ENCODE measurements around the gene CYP2E1. TPM values are rescaled to one million over a fixed set of nuclear protein-coding genes. Genes with fewer than 3 reads are reported as not detected.

The CYP2E1 gene
- total and polyA plus RNA-seq, 10 of the 15 experiments (the other 5 are each of a cell fraction or from before 2014, with no cell fraction given): 0.09 to 1.9 (median 0.28) TPM; not detected in 3

GRCh38 chr10:133557381-133557780 lies 30.2 kb downstream of the CYP2E1 start (continued):
- no peak for TF ChIP-seq POLR2AphosphoS5 (IDR thresholded peaks at IDR 0.05; ENCODE audit: low read length)
- TF ChIP-seq RELA (IDR thresholded peaks at IDR 0.05; ENCODE audit: borderline replicate concordance, partially characterized antibody): no peak
- no peak for TF ChIP-seq PML (IDR thresholded peaks at IDR 0.05; ENCODE audit: low read length)
- TF ChIP-seq IKZF2 (IDR thresholded peaks at IDR 0.05): no peak
- no peak for TF ChIP-seq BACH1 (IDR thresholded peaks at IDR 0.05; ENCODE audit: borderline replicate concordance)
- TF ChIP-seq NR2C2 (IDR thresholded peaks at IDR 0.05; ENCODE audit: borderline replicate concordance, control insufficient read depth, insufficient read length, low read depth): no peak
- no peak for TF ChIP-seq SUZ12 (IDR thresholded peaks at IDR 0.05; ENCODE audit: unreplicated experiment)
- no peak for TF ChIP-seq USF1 (IDR thresholded peaks at IDR 0.05; ENCODE audit: borderline replicate concordance, extremely low read length, insufficient read depth, low read depth, low read length)

GRCh38 chr10:133559216-133559615 lies 32.1 kb downstream of the CYP2E1 start:
- CTCF ChIA-PET: no interaction called here
- Histone ChIP-seq H3K79me2 (ENCODE audit: control insufficient read depth, insufficient read depth, low read length) (no peaks in the 10 kb centered on the region), H3K36me3 (ENCODE audit: control insufficient read depth in 2 of 2, insufficient read depth in 2 of 2, low read length in 1 of 2) (no peaks in the 10 kb centered on the region), H3K4me2 (ENCODE audit: control insufficient read depth, insufficient read depth) (no peak overlapping the region), H3K9ac (ENCODE audit: control insufficient read depth, insufficient read depth, low read length) (no peak overlapping the region), H3K27me3 (replicated peaks in 1 of 2; ENCODE audit: control insufficient read depth in 2 of 2, insufficient read depth in 2 of 2, low read length in 1 of 2) (no peaks in the 10 kb centered on the region; a peak in 1 of 4 replicates), H4K20me1 (ENCODE audit: control insufficient read depth, insufficient read depth) (no peaks in the 10 kb centered on the region), H3K27ac (ENCODE audit: control insufficient read depth, insufficient read depth) (no peak overlapping the region), H3K4me1 (ENCODE audit: control insufficient read depth, insufficient read depth, low read length) (no peaks in the 10 kb centered on the region), H3K9me3 (replicated peaks; ENCODE audit: control insufficient read depth, insufficient read depth, low read length) (no peaks in the 10 kb centered on the region; the same call in 2 of the 3 replicates), H2AFZ (ENCODE audit: control insufficient read depth, low read depth, low read length) (no peak overlapping the region), H3K4me3 (no peak overlapping the region)
- 35% methylated on average over 11 of the region's 11 CpGs for WGBS (ENCODE audit: insufficient coverage, insufficient replicate concordance, low lambda C conversion rate, missing lambda C conversion rate)
- RAD21 ChIA-PET (ENCODE audit: unreplicated experiment): no interaction called here
- ATAC-seq (no peak), DNase-seq (ENCODE audit: low read depth, low spot score) (no peak), FAIRE-seq (no peak)
- intact Hi-C loops (cut with micrococcal nuclease; ENCODE audit: unreplicated experiment): no loop called here
- TF ChIP-seq RAD21 (IDR thresholded peaks at IDR 0.05; ENCODE audit: insufficient read depth, low read depth, low read length) (no peak), ZBED1 (IDR thresholded peaks at IDR 0.05; ENCODE audit: borderline replicate concordance) (no peak), NFYA (IDR thresholded peaks at IDR 0.05; ENCODE audit: borderline replicate concordance, low read depth, low read length) (no peak), RAD51 (IDR thresholded peaks at IDR 0.05) (no peak), RUNX3 (IDR thresholded peaks at IDR 0.05; ENCODE audit: low read length) (no peak), BHLHE40 (IDR thresholded peaks at IDR 0.05; ENCODE audit: borderline replicate concordance in 1 of 2, low read depth in 2 of 2, low read length in 1 of 2) (no peak), HDAC2 (IDR thresholded peaks at IDR 0.05) (no peak), ATF2 (IDR thresholded peaks at IDR 0.05; ENCODE audit: low read length) (no peak), RCOR1 (conservative IDR thresholded peaks at IDR 0.05; ENCODE audit: low read depth, low read length) (no peak), SMARCA5 (IDR thresholded peaks at IDR 0.05) (no peak), ESRRA (IDR thresholded peaks at IDR 0.05; ENCODE audit: low read length) (no peak), SRF (IDR thresholded peaks at IDR 0.05; ENCODE audit: low read depth in 2 of 2, low read length in 2 of 2) (no peak), GABPA (IDR thresholded peaks at IDR 0.05; ENCODE audit: low read depth) (no peak), EZH2 (IDR thresholded peaks at IDR 0.05; ENCODE audit: borderline replicate concordance, control insufficient read depth, low read depth, low read length) (no peak), IRF4 (IDR thresholded peaks at IDR 0.05; ENCODE audit: low read depth, low read length) (no peak)
- SMC1A ChIA-PET (ENCODE audit: uncharacterized antibody, unreplicated experiment): no interaction called here
- POLR2A ChIA-PET: no interaction called here
- in situ Hi-C loops (cut with MboI): no loop called here
- no TSS peak for BruUV-seq (replicated peaks)

Data from GM12878 (cell line).